ENCODE results near the gene MYO18A.

GRCh38 chr17:29215174-29215573, 35.0 kb upstream of the MYO18A start:
- no peak for TF ChIP-seq POLR2A (IDR thresholded peaks at IDR 0.05)
- no peak for TF ChIP-seq CTCF (IDR thresholded peaks at IDR 0.05)
